Spleen (tissue), 11 donors: Measurements from ENCODE around the gene OR2A14. TPM values are rescaled to one million over a fixed set of nuclear protein-coding genes. Genes with fewer than 3 reads are reported as not detected.
A peak's percentile ranks its signal among the peaks of the same experiment; 100 is the strongest.
"Not testable (repeated sequence)": the region's sequence is repeated elsewhere in the genome, so short reads cannot be mapped to it uniquely, and the experiment has no call there.

ENCODE experiments used
- DNase-seq: peaks from one replicate; pipeline ENCODE4 v3.0.0-alpha.2; 2020
- H3K27ac ChIP-seq, 8 donors: fragments of 200-600 bp; sonication (generic) in 7 of 8; 1 replicate in 4 of 8; 2 replicates in 4 of 8; pipeline versions ENCODE4 v1.5.0 to v1.8.0; 2016 to 2021; ENCODE audit warnings: inconsistent platforms in 4 of 8, mild to moderate bottlenecking in 4 of 8, moderate library complexity in 1 of 8
- H3K27me3 ChIP-seq, 7 donors: fragments of 200-600 bp; sonication (generic) in 6 of 7; replicated peaks in 1 of 7; 1 replicate in 4 of 7; 2 replicates in 3 of 7; pipeline versions ENCODE4 v1.5.0 to v1.8.0; 2016 to 2021; ENCODE audit warnings: inconsistent platforms in 3 of 7, mild to moderate bottlenecking in 1 of 7
- H3K36me3 ChIP-seq, 6 donors: fragments of 200-600 bp; sonication (generic) in 5 of 6; 1 replicate in 4 of 6; 2 replicates in 2 of 6; pipeline versions ENCODE4 v1.5.0 to v1.8.0; 2016 to 2021; ENCODE audit warnings: inconsistent platforms in 2 of 6
- H3K4me1 ChIP-seq, 6 donors: fragments of 200-600 bp; sonication (generic) in 5 of 6; 1 replicate in 3 of 6; 2 replicates in 3 of 6; pipeline versions ENCODE4 v1.5.0 to v1.8.0; 2016 to 2021; ENCODE audit warnings: inconsistent platforms in 3 of 6
- H3K4me3 ChIP-seq, 8 donors: fragments of 200-600 bp; sonication (generic) in 7 of 8; 1 replicate in 4 of 8; 2 replicates in 4 of 8; pipeline versions ENCODE4 v1.5.0 to v1.8.0; 2016 to 2021; ENCODE audit warnings: inconsistent platforms in 4 of 8, mild to moderate bottlenecking in 4 of 8, moderate library complexity in 2 of 8
- H3K9me3 ChIP-seq, 8 donors: fragments of 200-600 bp; sonication (generic) in 7 of 8; 1 replicate in 4 of 8; 2 replicates in 4 of 8; pipeline versions ENCODE4 v1.5.0 to v1.8.0; 2016 to 2021; ENCODE audit warnings: inconsistent platforms in 4 of 8
- POLR2A ChIP-seq, 3 donors: fragments of 450-650 bp; IDR thresholded peaks; one replicate each; pipeline ENCODE4 v1.5.1; 2017; ENCODE audit warnings: antibody characterized with exemption in 3 of 3, mild to moderate bottlenecking in 1 of 3
- POLR2AphosphoS5 ChIP-seq, 3 donors: sonication (generic); formaldehyde crosslinking; IDR thresholded peaks; one replicate each; pipeline ENCODE4 v1.5.1; 2017; ENCODE audit warnings: antibody characterized with exemption in 3 of 3
- WGBS, 5 donors: extraction: QIAGEN DNeasy Blood & Tissue Kit in 3 of 5; methylation state at CpG; one replicate each; pipeline versions ENCODE4 v1.1.5 to v1.1.7; 2013 to 2018; 5-methylcytosine and 5-hydroxymethylcytosine counted together
- intact Hi-C: fragments of 100-400 bp; cut with DNase I; formaldehyde crosslinking; loops from one replicate; pipeline ENCODE4 v1.15.0; 2023; ENCODE audit warnings: low total_unique reads
- polyA plus RNA-seq, 3 donors: library from polyadenylated mRNA; stranded (reverse); fragments of 200-250 nt; gene quantifications; one replicate each; pipeline ENCODE4 v1.2.1, GENCODE V29; 2013
- total RNA-seq, 7 donors: library from RNA; depleted of rRNA in 3 of 7; stranded (reverse); fragments of >200 nt in 3 of 7; fragmentation: NEBNext Ultra II Directional in 4 of 7; extraction: Animal tissue kit (Norgen Biotek cat#: 25700) in 4 of 7; gene quantifications; one replicate each; pipeline versions ENCODE4 v1.1.0 to v1.2.1, GENCODE V29; 2016 to 2021
- TF ChIP-seq, protein P1 (sequence below), 11 experiments: fragments of 200-600 bp in 7 of 11; fragments of 450-650 bp in 4 of 11; sonication (generic) in 4 of 11; IDR thresholded peaks in 8 of 11; conservative IDR thresholded peaks in 3 of 11; 1 replicate in 7 of 11; 2 replicates in 4 of 11; pipeline versions ENCODE4 v1.4.0 to v1.8.0; 2016 to 2021; ENCODE audit warnings: antibody characterized with exemption in 11 of 11, inconsistent platforms in 4 of 11, mild to moderate bottlenecking in 1 of 11
- donor health status: healthy with polysubstance abuse.
- donor health status: DM: no; HTN: no; CAD: no; lungs with moderate emphysema.
- donor health status: DM: no; HTN: no; CAD: no.
- donor health status: Bipolar disorder and iron deficiency.
- donor health status: healthy.
- donor health status: DM: no; HTN: no; CAD: no.
- donor health status: DM: yes; HTN: yes; CAD: no.

OR2A14 gene
- total and polyA plus RNA-seq, 10 donors: not detected

DNA sequence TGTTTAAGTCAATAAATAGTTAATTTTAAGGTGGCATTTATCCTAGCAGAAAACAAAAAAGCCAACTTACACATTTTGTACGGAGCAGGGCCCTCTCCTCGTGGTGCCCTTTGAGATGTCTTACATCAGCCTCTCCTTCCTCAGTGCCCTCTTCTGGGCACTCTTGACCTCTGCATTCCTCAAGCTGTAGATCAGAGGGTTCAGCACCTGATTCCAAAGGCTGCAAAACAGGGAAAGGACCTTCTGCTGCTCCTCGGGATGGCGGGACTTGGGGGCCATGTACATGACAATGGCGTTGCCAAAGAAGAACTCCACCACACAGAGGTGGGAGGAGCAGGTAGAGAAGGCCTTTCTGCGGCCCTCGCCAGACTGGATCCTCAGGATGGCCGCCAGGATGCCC lies 4.6 kb upstream of the OR2A14 start:
- TF ChIP-seq POLR2AphosphoS5 (IDR thresholded peaks at IDR 0.05) (no peak), POLR2A (IDR thresholded peaks at IDR 0.05) (no peak)
- TF ChIP-seq, protein P1, sequence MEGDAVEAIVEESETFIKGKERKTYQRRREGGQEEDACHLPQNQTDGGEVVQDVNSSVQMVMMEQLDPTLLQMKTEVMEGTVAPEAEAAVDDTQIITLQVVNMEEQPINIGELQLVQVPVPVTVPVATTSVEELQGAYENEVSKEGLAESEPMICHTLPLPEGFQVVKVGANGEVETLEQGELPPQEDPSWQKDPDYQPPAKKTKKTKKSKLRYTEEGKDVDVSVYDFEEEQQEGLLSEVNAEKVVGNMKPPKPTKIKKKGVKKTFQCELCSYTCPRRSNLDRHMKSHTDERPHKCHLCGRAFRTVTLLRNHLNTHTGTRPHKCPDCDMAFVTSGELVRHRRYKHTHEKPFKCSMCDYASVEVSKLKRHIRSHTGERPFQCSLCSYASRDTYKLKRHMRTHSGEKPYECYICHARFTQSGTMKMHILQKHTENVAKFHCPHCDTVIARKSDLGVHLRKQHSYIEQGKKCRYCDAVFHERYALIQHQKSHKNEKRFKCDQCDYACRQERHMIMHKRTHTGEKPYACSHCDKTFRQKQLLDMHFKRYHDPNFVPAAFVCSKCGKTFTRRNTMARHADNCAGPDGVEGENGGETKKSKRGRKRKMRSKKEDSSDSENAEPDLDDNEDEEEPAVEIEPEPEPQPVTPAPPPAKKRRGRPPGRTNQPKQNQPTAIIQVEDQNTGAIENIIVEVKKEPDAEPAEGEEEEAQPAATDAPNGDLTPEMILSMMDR (IDR thresholded peaks at IDR 0.05 in 8 of 11, conservative IDR thresholded peaks at IDR 0.05 in 3 of 11): no peak
- intact Hi-C loops: no loop called here
- 59 to 90% (median 76%) methylated on average over 8 of the region's 8 CpGs for WGBS, 5 donors
- no peak overlapping the region for H3K4me3 ChIP-seq
- no peaks in the 10 kb centered on the region for H3K27me3 ChIP-seq
- no peaks in the 10 kb centered on the region for H3K4me1 ChIP-seq
- no peak for DNase-seq
- H3K36me3 ChIP-seq: no peaks in the 10 kb centered on the region
- no peak overlapping the region for H3K27ac ChIP-seq
- no peaks in the 10 kb centered on the region for H3K9me3 ChIP-seq

GRCh38 chr7:144127714-144128334 lies 4.8 kb downstream of the OR2A14 start:
- Histone ChIP-seq H3K4me1 (peaks cover 0 to 3% (median 0%) of the 10 kb centered on the region in 6 donors), H3K9me3 (no peaks in the 10 kb centered on the region), H3K4me3 (no peak overlapping the region), H3K27me3 (no peaks in the 10 kb centered on the region), H3K27ac (no peak overlapping the region), H3K36me3 (no peaks in the 10 kb centered on the region)
- TF ChIP-seq, protein P1 (IDR thresholded peaks at IDR 0.05 in 8 of 11, conservative IDR thresholded peaks at IDR 0.05 in 3 of 11): peak in 10 of 11 experiments; percentile 40 to 87 (median 84)
- no peak for TF ChIP-seq POLR2AphosphoS5 (IDR thresholded peaks at IDR 0.05)
- intact Hi-C loops: no loop called here
- WGBS, 5 donors: 38 to 48% (median 42%) methylated on average over 6 of the region's 6 CpGs
- peak; percentile 94 for DNase-seq

DNA sequence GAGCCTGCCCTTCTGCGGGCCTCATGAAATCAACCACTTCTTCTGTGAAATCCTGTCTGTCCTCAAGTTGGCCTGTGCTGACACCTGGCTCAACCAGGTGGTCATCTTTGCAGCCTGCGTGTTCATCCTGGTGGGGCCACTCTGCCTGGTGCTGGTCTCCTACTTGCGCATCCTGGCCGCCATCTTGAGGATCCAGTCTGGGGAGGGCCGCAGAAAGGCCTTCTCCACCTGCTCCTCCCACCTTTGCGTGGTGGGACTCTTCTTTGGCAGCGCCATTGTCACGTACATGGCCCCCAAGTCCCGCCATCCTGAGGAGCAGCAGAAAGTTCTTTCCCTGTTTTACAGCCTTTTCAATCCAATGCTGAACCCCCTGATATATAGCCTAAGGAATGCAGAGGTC lies 6.6 kb downstream of the OR2A14 start:
- H3K4me1 ChIP-seq, intact Hi-C loops, H3K27ac ChIP-seq, H3K9me3 ChIP-seq, H3K27me3 ChIP-seq, H3K4me3 ChIP-seq, H3K36me3 ChIP-seq: not testable (repeated sequence)
- WGBS, 5 donors: 91 to 93% (median 92%) methylated on average over 9 of the region's 9 CpGs
- peak; percentile 54 for DNase-seq

DNA sequence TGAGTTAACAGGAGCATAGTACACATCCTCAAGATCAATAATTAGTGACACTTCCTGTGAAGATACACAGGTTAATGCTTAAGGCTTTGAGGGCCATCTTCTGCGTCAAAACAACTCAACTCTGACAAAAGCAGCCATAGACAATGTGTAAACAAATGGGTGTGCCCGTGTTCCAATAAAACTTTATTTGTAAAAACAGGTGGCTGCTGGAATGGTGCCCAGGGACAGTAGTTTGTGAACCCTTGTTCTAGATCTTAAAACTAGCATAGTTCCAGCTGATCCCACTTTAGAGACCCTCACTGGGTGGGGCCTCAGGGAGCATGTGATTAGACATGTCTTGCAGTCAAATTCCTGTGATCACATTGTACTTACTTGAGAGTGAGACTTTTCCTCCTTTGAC lies 7.8 kb downstream of the OR2A14 start:
- H3K27me3 ChIP-seq: no peaks in the 10 kb centered on the region
- H3K27ac ChIP-seq: no peak overlapping the region
- DNase-seq: peak; percentile 16
- intact Hi-C loops: no loop called here
- H3K9me3 ChIP-seq: no peaks in the 10 kb centered on the region
- no peak overlapping the region for H3K4me3 ChIP-seq
- peaks cover 0 to 3% (median 0%) of the 10 kb centered on the region in 6 donors for H3K4me1 ChIP-seq
- TF ChIP-seq, protein P1 (IDR thresholded peaks at IDR 0.05 in 8 of 11, conservative IDR thresholded peaks at IDR 0.05 in 3 of 11): no peak
- no peak for TF ChIP-seq POLR2A (IDR thresholded peaks at IDR 0.05)
- no peak for TF ChIP-seq POLR2AphosphoS5 (IDR thresholded peaks at IDR 0.05)
- no peaks in the 10 kb centered on the region for H3K36me3 ChIP-seq
- WGBS, 5 donors: 84 to 92% (median 89%) methylated on average over 2 of the region's 2 CpGs

GRCh38 chr7:144132262-144132661 lies 9.3 kb downstream of the OR2A14 start:
- H3K9me3 ChIP-seq: no peaks in the 10 kb centered on the region
- 63 to 78% (median 75%) methylated on average over 3 of the region's 3 CpGs for WGBS, 5 donors
- H3K4me1 ChIP-seq: peaks cover 0 to 3% (median 0%) of the 10 kb centered on the region in 6 donors
- TF ChIP-seq POLR2A (IDR thresholded peaks at IDR 0.05) (no peak), POLR2AphosphoS5 (IDR thresholded peaks at IDR 0.05) (no peak)
- TF ChIP-seq, protein P1 (IDR thresholded peaks at IDR 0.05 in 8 of 11, conservative IDR thresholded peaks at IDR 0.05 in 3 of 11): no peak
- no peak for DNase-seq
- H3K36me3 ChIP-seq: no peaks in the 10 kb centered on the region
- H3K4me3 ChIP-seq: no peak overlapping the region
- H3K27ac ChIP-seq: no peak overlapping the region
- intact Hi-C loops: no loop called here
- no peaks in the 10 kb centered on the region for H3K27me3 ChIP-seq
